ENCODE data around the gene ID2.

The ID2 gene

DNA sequence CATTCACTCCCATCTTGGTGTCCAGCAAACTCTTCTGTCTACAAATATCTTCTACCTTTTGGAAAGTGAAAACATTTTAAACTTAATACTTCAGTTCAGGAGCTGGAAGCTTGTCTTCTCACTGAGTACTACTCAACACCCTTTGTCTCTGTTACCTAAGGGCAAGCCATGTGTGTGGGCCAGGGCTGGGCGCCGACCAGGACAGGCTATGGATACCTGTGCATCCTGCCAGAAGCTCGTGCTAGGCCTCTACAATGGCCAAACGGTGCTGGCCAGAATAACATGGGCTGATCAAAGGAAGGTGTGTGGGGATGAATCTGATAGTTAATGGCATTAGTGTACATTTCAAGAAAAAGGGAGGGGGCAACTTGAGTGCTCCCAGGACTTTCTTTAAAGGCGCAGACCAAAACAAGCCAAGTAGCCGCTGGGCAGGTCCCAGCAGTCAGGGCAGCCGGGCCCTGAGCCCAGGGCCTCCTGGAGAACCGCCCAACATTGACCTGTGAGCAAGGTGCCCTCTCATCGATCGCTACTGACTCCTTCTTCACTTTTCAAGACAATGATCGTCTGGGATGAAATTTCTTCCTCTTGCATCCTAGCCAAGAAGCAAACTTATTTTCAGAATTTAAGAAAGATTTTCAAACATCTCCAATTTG, 29.0 kb upstream of the ID2 start:
- no peak overlapping the region for H3K4me3 ChIP-seq (ENCODE audit: low read length, poor library complexity, severe bottlenecking)
- no peaks in the 10 kb centered on the region for H3K79me2 ChIP-seq (ENCODE audit: insufficient read depth, low read length)
- H3K9me3 ChIP-seq (ENCODE audit: insufficient read depth, low read depth, low read length), result peaks cover 3% of the 10 kb centered on the region; the same call in 1 of the 2 replicates
- H3K9me2 ChIP-seq (replicated peaks; ENCODE audit: low read depth, low read length), result no peaks in the 10 kb centered on the region
- no peaks in the 10 kb centered on the region for H3F3A ChIP-seq (ENCODE audit: low read depth)
- no peaks in the 10 kb centered on the region for H3K36me3 ChIP-seq (ENCODE audit: insufficient read depth, low read length)
- H4K20me1 ChIP-seq (ENCODE audit: insufficient read depth, low read length, poor library complexity, severe bottlenecking), result no peaks in the 10 kb centered on the region
- no peak overlapping the region for H3K9ac ChIP-seq (ENCODE audit: low read depth, low read length, poor library complexity, severe bottlenecking)
- H3K4me1 ChIP-seq (ENCODE audit: insufficient read depth, low read length, poor library complexity, severe bottlenecking), result peaks cover 20% of the 10 kb centered on the region
- no peak overlapping the region for H2AFZ ChIP-seq (ENCODE audit: low read length)
- no peaks in the 10 kb centered on the region for H3K27me3 ChIP-seq (ENCODE audit: insufficient read depth, low read length, poor library complexity, severe bottlenecking)
- TF ChIP-seq, protein P1, sequence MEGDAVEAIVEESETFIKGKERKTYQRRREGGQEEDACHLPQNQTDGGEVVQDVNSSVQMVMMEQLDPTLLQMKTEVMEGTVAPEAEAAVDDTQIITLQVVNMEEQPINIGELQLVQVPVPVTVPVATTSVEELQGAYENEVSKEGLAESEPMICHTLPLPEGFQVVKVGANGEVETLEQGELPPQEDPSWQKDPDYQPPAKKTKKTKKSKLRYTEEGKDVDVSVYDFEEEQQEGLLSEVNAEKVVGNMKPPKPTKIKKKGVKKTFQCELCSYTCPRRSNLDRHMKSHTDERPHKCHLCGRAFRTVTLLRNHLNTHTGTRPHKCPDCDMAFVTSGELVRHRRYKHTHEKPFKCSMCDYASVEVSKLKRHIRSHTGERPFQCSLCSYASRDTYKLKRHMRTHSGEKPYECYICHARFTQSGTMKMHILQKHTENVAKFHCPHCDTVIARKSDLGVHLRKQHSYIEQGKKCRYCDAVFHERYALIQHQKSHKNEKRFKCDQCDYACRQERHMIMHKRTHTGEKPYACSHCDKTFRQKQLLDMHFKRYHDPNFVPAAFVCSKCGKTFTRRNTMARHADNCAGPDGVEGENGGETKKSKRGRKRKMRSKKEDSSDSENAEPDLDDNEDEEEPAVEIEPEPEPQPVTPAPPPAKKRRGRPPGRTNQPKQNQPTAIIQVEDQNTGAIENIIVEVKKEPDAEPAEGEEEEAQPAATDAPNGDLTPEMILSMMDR (conservative IDR thresholded peaks at IDR 0.05; ENCODE audit: low read length), result no peak
- TF ChIP-seq EZH2phosphoT487 (IDR thresholded peaks at IDR 0.05; ENCODE audit: borderline replicate concordance), result no peak
- H3K4me2 ChIP-seq (ENCODE audit: low read depth, low read length, poor library complexity, severe bottlenecking), result no peak overlapping the region

DNA sequence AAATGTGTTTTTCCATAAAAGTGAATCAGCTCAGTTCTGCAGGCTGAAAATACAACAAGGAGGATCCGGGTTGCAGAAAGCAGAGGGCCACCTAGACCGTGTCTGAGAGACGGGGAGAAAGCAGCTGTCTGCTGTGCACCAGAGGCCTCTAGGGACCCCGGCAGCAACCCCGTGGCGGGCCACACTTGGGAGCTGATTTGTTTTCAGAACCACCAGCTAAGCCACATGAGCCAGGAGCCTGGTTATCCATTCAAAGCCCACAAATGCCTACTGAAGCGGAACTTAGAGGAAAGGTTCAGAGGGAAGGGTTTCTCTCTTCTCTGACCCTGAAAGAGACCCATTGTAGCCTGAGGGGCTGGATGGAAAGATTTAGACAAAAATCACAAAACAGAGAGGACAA, 28.4 kb upstream of the ID2 start:
- H3K27me3 ChIP-seq (ENCODE audit: insufficient read depth, low read length, poor library complexity, severe bottlenecking), result no peaks in the 10 kb centered on the region
- no peak overlapping the region for H2AFZ ChIP-seq (ENCODE audit: low read length)
- no peak overlapping the region for H3K9ac ChIP-seq (ENCODE audit: low read depth, low read length, poor library complexity, severe bottlenecking)
- no peaks in the 10 kb centered on the region for H3K9me2 ChIP-seq (replicated peaks; ENCODE audit: low read depth, low read length)
- no peak overlapping the region for H3K4me2 ChIP-seq (ENCODE audit: low read depth, low read length, poor library complexity, severe bottlenecking)
- peaks cover 1% of the 10 kb centered on the region; the same call in 1 of the 2 replicates for H3K9me3 ChIP-seq (ENCODE audit: insufficient read depth, low read depth, low read length)
- no peaks in the 10 kb centered on the region for H3K79me2 ChIP-seq (ENCODE audit: insufficient read depth, low read length)
- H3K4me3 ChIP-seq (ENCODE audit: low read length, poor library complexity, severe bottlenecking), result no peak overlapping the region
- no peaks in the 10 kb centered on the region for H3K36me3 ChIP-seq (ENCODE audit: insufficient read depth, low read length)
- H3F3A ChIP-seq (ENCODE audit: low read depth), result no peaks in the 10 kb centered on the region
- no peaks in the 10 kb centered on the region for H4K20me1 ChIP-seq (ENCODE audit: insufficient read depth, low read length, poor library complexity, severe bottlenecking)
- peaks cover 23% of the 10 kb centered on the region for H3K4me1 ChIP-seq (ENCODE audit: insufficient read depth, low read length, poor library complexity, severe bottlenecking)
- no peak for TF ChIP-seq EZH2phosphoT487 (IDR thresholded peaks at IDR 0.05; ENCODE audit: borderline replicate concordance)
- TF ChIP-seq, protein P1 (conservative IDR thresholded peaks at IDR 0.05; ENCODE audit: low read length), result no peak

DNA sequence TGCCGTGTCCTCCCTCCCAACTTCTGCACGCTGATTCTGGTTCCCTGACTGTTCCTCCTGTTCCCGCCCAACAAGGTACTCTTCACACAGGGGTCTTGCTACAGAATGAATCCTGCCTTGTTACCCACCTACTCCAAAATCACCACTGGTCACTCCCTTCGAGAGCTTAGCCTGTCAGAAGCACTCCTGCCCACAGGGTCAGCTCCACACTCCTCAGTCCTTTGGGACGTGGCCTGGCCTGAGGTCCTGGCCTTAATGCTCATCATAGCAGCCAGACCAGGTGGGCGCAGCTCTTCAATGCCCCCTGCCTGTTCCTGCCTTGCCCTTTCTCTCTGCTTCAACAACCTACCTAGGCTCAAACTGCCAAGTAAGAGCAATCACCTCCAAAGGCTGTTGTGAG, 27.8 kb upstream of the ID2 start:
- H3F3A ChIP-seq (ENCODE audit: low read depth), result no peaks in the 10 kb centered on the region
- H3K79me2 ChIP-seq (ENCODE audit: insufficient read depth, low read length), result no peaks in the 10 kb centered on the region
- no peaks in the 10 kb centered on the region for H4K20me1 ChIP-seq (ENCODE audit: insufficient read depth, low read length, poor library complexity, severe bottlenecking)
- no peak overlapping the region for H3K4me3 ChIP-seq (ENCODE audit: low read length, poor library complexity, severe bottlenecking)
- TF ChIP-seq EZH2phosphoT487 (IDR thresholded peaks at IDR 0.05; ENCODE audit: borderline replicate concordance), result no peak
- TF ChIP-seq, protein P1 (conservative IDR thresholded peaks at IDR 0.05; ENCODE audit: low read length), result no peak
- no peaks in the 10 kb centered on the region for H3K9me2 ChIP-seq (replicated peaks; ENCODE audit: low read depth, low read length)
- H3K36me3 ChIP-seq (ENCODE audit: insufficient read depth, low read length), result no peaks in the 10 kb centered on the region
- H3K27me3 ChIP-seq (ENCODE audit: insufficient read depth, low read length, poor library complexity, severe bottlenecking), result no peaks in the 10 kb centered on the region
- peaks cover 23% of the 10 kb centered on the region for H3K4me1 ChIP-seq (ENCODE audit: insufficient read depth, low read length, poor library complexity, severe bottlenecking)
- H2AFZ ChIP-seq (ENCODE audit: low read length), result no peak overlapping the region
- no peaks in the 10 kb centered on the region for H3K9me3 ChIP-seq (ENCODE audit: insufficient read depth, low read depth, low read length)
- H3K9ac ChIP-seq (ENCODE audit: low read depth, low read length, poor library complexity, severe bottlenecking), result no peak overlapping the region
- H3K4me2 ChIP-seq (ENCODE audit: low read depth, low read length, poor library complexity, severe bottlenecking), result no peak overlapping the region

Measured in Loucy (cell line).